Measurements from ENCODE around the gene LRRFIP1.

The LRRFIP1 gene

GRCh38 chr2:237708491-237708890 lies 81.1 kb downstream of the LRRFIP1 start:
- DNase-seq: no peak

DNA sequence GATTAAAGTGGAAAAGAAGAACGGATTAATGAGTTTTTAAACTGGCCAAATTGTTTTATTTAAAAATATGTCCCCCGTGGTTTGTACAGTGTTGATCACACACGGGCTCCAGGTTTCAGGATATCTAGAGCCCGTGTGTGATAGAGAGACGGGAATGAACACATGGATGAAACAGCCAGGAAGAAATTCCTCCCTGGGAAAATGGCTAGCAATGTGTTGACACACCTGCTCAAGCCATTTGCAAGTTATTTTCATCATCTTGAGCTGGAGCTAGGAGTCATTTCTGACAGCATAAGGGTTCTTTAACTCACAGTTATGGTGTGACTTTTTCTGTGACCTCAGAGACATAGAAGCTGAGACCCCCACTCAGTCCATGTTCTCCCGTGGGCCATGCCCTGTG lies 81.6 kb downstream of the LRRFIP1 start:
- DNase-seq: no peak

DNA sequence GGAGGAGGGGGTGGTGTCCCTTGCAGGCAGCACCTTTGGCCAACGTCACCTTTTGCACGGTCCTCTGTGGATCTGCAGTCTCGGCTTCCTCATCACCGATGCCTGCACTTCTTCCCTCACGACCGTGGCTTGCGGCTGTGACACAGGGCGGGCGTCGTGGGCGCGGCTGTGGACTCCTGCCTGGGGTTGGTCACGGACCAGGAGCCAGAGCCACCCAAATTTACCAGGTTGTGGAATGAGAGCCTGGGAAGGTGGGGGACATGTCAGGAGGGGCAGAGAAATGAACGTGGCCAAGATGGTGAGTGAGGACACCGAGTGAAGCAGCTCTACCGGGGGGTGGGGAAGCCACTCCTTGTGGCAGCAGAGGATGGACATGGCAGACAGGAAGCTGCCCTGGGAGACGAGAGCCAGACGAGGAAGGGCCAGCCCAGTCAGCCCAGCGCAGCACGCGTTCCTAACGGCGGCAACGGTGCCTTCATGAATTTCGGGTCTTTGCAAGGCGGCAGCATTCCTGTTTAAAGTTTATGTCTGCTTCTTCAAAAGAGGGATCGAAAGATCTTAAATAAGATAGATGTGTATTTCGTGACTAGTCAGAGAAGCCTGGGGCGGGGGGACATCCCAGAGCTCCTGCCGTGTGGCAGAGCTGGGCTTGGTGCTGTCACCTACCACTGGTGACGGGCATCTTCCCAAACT lies 84.2 kb downstream of the LRRFIP1 start:
- no peak for DNase-seq

GRCh38 chr2:237712477-237713377 lies 85.3 kb downstream of the LRRFIP1 start:
- DNase-seq: no peak

GRCh38 chr2:237714690-237715458 lies 87.5 kb downstream of the LRRFIP1 start:
- no peak for DNase-seq

- DNase-seq: no peak
Measured at GRCh38 chr2:237715459-237715947, 88.1 kb downstream of the LRRFIP1 start.

GRCh38 chr2:237716011-237716410 lies 88.6 kb downstream of the LRRFIP1 start:
- no peak for DNase-seq

DNA sequence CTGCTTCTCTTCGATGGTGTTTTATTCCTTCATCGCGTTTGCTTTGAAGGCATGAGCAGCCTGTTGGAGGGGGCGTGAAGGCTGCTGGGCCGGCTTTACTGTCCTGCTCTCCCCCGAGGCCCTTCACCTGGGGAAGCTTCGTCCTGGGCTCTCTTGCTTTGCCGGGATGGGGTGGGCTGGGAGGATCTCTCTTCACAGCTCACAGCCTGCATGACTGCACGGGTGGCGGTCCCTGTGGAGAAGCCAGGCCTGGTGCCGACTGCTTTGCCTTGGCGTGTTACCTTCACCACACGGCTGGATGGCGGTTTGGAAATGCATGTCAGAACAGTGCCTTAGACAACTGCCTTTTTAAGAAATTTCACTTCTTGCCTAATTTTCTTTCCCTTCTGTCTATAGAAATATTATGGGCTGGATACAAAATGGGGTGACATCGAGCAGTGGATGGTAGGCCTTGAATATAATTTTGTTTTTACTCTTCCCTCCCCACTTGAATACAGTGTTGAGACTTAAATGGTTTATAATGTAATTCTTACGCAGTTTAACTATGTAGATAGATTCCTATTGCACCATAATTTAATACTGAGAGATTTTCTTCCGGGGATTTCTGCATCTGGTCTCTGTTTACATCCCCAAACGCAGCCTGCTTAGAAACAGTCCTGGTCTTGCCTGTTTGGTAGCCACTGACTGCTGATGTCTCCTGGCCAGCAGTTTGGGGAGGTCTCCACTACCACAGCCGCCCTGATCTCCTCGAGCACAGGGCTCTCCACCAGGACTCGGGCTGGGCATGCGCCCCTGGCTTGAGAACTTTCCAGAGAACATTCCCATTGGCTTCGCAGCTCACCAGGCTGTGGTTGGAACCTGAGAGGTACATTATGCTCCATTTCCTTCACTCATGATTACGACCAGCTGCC lies 90.2 kb downstream of the LRRFIP1 start:
- DNase-seq: no peak

DNA sequence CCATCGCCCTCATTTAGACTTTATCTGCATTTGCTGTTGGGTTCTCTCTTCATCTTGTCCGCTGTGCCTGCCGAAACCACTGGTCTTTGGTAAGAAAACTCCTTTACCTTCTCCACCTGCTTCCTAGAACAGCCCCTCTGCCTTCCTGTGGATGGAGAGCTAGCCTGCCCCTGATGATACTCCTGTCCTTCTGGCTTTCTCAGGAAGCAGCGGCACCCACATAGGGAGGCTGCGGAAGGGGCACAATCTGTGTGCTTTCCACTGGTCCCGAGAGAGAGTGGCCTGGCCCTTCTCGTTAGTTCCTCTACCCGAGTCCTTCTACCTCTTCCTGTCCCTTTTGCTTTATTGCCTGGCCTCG lies 90.9 kb downstream of the LRRFIP1 start:
- no peak for DNase-seq

DNA sequence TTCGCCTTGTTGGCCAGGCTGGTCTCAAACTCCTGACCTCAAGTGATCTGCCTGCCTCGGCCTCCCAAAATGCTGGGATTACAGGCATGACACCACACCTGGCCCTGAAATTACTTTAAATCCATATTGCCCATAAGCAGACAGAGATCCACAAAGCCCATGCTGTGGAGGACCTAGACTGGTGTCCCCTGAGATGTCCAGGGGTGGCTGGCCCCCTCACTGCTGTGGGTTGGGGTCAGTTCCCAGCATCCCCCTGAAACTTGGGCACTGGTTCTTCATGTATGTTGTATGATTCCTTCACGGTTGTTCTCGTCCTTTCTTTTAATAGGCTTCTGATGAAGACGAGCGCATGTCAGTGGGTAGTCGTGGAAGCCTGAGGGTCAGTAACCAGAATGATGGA lies 93.1 kb downstream of the LRRFIP1 start:
- no peak for DNase-seq

DNA sequence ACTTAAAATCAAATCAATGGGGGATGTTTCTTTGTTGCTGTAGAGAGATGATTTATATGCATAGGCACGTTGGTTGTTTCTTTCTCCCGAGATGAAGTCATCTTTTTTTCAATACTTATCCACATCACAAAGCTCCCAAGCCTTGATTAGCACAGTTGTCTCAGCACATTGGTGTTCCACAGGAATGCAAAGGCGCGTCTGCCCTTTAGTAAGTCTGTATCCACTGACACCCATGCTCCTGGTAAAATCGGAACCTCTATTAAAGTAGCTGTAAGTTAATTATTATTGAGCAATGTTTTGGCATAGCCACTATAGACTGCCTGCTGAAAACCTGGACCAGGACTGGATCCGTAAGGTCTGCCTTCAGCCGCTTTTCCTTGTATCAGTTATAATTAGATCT lies 93.6 kb downstream of the LRRFIP1 start:
- no peak for DNase-seq

DNA sequence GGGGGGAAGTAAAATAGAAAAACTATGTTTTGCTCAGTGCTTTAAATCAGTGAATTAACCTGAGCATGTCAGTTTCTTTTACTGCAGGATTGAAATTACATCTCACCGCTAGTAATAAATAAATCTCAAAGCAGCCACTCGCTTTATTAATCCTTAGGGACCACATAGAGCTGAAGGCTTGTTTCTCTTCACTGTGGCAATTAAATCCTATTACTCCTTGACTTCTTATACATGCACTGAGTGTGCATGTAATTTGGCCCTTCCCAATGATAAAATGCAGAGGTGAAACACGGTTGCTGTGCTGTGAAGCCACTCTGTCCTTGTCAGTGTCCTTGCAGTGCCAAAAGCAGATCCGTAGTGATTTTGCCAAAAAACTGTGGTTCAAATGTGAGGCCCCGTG lies 94.1 kb downstream of the LRRFIP1 start:
- DNase-seq: no peak

- DNase-seq: no peak
Measured at GRCh38 chr2:237722616-237723015, 95.2 kb downstream of the LRRFIP1 start.

DNA sequence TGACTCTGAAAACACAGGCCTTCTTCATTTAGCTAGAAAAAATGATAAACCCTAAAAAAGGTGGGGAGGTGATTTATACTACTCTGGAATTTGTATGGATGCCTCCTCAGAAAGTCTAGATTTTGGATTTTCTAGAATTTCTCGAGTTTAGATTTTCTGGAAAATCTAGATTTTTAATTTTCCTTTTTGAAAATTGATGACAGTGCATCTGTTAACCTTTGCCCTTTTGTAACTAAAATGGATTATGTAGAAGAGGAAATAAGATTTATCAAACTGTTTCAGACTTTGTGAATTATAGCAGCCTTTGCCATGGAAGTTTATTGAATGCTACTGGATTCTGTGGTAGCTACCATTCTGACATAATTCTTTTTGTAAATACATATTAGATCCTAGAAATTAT lies 95.6 kb downstream of the LRRFIP1 start:
- DNase-seq: no peak

DNA sequence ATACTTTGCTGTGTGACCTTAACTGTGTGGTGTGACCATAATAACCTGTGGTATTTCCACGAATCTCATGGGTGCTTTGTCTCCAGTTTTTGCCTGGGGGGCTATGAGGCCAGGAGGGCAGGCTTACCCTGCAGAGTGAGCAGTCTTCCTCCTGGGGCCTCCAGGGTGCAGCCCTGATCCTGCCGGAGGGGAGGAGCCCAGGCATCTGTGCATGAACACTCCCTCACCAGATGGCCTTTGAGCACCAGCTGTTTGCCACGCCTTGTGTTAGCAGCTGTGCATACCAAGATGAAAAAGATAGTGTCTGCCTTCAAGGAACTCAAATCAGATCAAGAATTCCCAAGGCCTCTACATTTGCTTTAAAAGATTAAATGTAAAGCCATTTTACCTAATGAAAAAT lies 96.2 kb downstream of the LRRFIP1 start:
- no peak for DNase-seq

GRCh38 chr2:237724811-237725478 lies 97.6 kb downstream of the LRRFIP1 start:
- no peak for DNase-seq

- DNase-seq: no peak
Measured at GRCh38 chr2:237725661-237726060, 98.3 kb downstream of the LRRFIP1 start.

DNA sequence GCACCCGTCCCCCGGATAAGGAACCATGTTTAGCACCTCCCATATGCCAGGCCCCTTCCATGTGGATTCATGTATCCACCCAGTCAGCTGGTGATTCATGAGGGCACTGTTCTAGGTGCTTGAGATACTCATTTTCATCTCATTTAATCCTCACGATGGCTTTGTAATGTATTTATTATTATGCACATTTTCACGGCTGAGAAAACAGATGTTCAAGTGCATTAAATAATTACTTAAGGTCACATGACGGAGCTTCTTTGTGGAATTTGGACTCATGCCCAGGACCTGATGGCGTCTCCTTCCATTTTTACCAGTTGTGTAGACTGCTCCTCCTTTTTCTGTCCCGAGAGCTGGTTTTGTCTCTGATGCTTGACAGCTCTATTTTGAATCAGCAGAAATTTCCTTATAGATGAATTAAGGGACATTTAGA lies 99.0 kb downstream of the LRRFIP1 start:
- DNase-seq: no peak

GRCh38 chr2:237727363-237727762 lies 100.0 kb downstream of the LRRFIP1 start:
- no peak for DNase-seq

DNA sequence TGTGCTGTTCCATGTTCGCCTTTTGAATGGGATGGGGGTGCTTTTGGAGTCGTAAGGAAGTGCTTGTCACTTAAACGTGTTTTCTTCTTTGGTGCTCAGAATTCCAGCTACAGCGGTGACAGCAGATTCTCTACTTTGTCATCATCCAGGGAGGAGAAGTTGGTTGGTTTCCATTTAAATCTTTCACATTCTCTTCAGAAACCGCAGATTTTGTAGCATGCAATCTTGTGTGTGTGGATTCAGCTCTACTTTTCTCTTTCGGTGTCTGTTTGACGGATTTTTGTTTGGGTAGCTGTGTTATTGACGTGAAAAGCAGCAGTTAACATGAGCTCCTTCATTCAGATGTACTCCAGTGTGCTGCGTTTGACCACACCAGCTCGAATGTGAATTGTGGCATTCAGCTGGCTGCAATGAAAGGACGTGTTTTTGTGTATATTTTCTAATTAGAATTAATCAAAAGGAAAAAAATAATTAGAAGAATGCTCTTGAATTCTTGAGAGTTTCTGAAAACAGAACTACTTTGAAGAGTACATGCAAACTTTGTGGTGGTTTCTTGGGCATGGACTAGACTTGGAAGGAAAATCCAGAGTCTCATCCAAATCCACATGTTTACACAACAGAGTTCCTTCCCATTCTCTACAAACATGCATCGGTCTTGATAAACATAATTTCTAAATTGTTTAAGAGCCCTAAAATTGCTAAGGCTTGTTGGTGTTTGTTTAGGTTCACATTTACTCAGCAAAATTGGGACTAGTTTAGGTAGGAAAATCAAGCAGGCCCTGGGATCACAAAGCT lies 102.5 kb downstream of the LRRFIP1 start:
- DNase-seq: no peak

GRCh38 chr2:237731663-237732062 lies 104.3 kb downstream of the LRRFIP1 start:
- DNase-seq: peak; percentile 44

Measured in CD4-positive, alpha-beta T cell treated with Interleukin-17A for 4 hours (primary cell).